NCI-H1436 (cell line): ENCODE results near the gene LHFPL6.

ENCODE experiments used
- DNase-seq: peaks from one replicate; lab custom pipeline; 2025; lab: John Stamatoyannopoulos, UW

The LHFPL6 gene

GRCh38 chr13:39462428-39462827 is 140.6 kb downstream of the LHFPL6 start:
- DNase-seq: no peak

- no peak for DNase-seq
Observed at GRCh38 chr13:39461685-39462266, 141.2 kb downstream of the LHFPL6 start.

- no peak for DNase-seq
Observed at GRCh38 chr13:39457274-39457673, 145.7 kb downstream of the LHFPL6 start.

GRCh38 chr13:39455521-39456175 is 147.3 kb downstream of the LHFPL6 start:
- DNase-seq: no peak

- DNase-seq: no peak
Observed at GRCh38 chr13:39452834-39453233, 150.2 kb downstream of the LHFPL6 start.

- DNase-seq: no peak
Observed at GRCh38 chr13:39452417-39452816, 150.6 kb downstream of the LHFPL6 start.

GRCh38 chr13:39451860-39452301 is 151.1 kb downstream of the LHFPL6 start:
- DNase-seq: no peak

GRCh38 chr13:39451301-39451700 is 151.7 kb downstream of the LHFPL6 start:
- peak; percentile 16 for DNase-seq

- no peak for DNase-seq
Observed at GRCh38 chr13:39450176-39450575, 152.8 kb downstream of the LHFPL6 start.

- no peak for DNase-seq
Observed at GRCh38 chr13:39448834-39449233, 154.2 kb downstream of the LHFPL6 start.

GRCh38 chr13:39446865-39447264 is 156.1 kb downstream of the LHFPL6 start:
- no peak for DNase-seq

- no peak for DNase-seq
Observed at GRCh38 chr13:39444866-39445265, 158.1 kb downstream of the LHFPL6 start.

GRCh38 chr13:39433651-39434050 is 169.3 kb downstream of the LHFPL6 start:
- no peak for DNase-seq

- DNase-seq: no peak
Observed at GRCh38 chr13:39432196-39432595, 170.8 kb downstream of the LHFPL6 start.

GRCh38 chr13:39422845-39423565 is 180.0 kb downstream of the LHFPL6 start:
- DNase-seq: no peak

GRCh38 chr13:39419876-39420275 is 183.1 kb downstream of the LHFPL6 start:
- no peak for DNase-seq

GRCh38 chr13:39419068-39419467 is 183.9 kb downstream of the LHFPL6 start:
- no peak for DNase-seq

- no peak for DNase-seq
Observed at GRCh38 chr13:39418424-39418823, 184.6 kb downstream of the LHFPL6 start.

- DNase-seq: no peak
Observed at GRCh38 chr13:39417643-39418042, 185.3 kb downstream of the LHFPL6 start.

- no peak for DNase-seq
Observed at GRCh38 chr13:39417131-39417530, 185.9 kb downstream of the LHFPL6 start.

GRCh38 chr13:39415008-39415802 is 187.8 kb downstream of the LHFPL6 start:
- no peak for DNase-seq

- no peak for DNase-seq
Observed at GRCh38 chr13:39414339-39414738, 188.7 kb downstream of the LHFPL6 start.
